HTR-8/SVneo (cell line): ENCODE data around the gene KITLG.
"Not testable (repeated sequence)": the region's sequence is repeated elsewhere in the genome, so short reads cannot be mapped to it uniquely, and the experiment has no call there.

Experiments
- DNase-seq: peaks from one replicate; pipeline ENCODE4 v3.0.0; 2011; ENCODE audit warnings: low spot score, mixed read lengths; ENCODE audit not compliant: insufficient read length
- FAIRE-seq: peaks from 2 replicates; lab custom pipeline; 2011; peaks lifted over from hg19 to GRCh38; lab: Jason Lieb, UNC

Gene KITLG

GRCh38 chr12:88580051-88580871 lies at the start of gene KITLG:
Gene KITLG, minus strand, starts transcription at chr12:88580471. Its CDS starts 193 bp downstream, at chr12:88580278.
- peak; percentile 53 for DNase-seq
- peak; percentile 77 for FAIRE-seq

- FAIRE-seq (no peak), DNase-seq (no peak)
These were observed 48.7 kb upstream of the KITLG start for GRCh38 chr12:88628856-88629509.

GRCh38 chr12:88628035-88628434 lies 47.8 kb upstream of the KITLG start:
- DNase-seq, FAIRE-seq: not testable (repeated sequence)

- FAIRE-seq, result no peak
- DNase-seq, result no peak
These were observed 47.2 kb upstream of the KITLG start for GRCh38 chr12:88627501-88627900.

GRCh38 chr12:88625356-88625755 lies 45.1 kb upstream of the KITLG start:
- DNase-seq (no peak), FAIRE-seq (no peak)

GRCh38 chr12:88624911-88625310 lies 44.6 kb upstream of the KITLG start:
- DNase-seq (no peak), FAIRE-seq (no peak)

- FAIRE-seq (no peak), DNase-seq (no peak)
These were observed 43.7 kb upstream of the KITLG start for GRCh38 chr12:88623777-88624548.

- DNase-seq (no peak), FAIRE-seq (no peak)
These were observed 37.1 kb upstream of the KITLG start for GRCh38 chr12:88617352-88617751.

GRCh38 chr12:88615490-88615889 lies 35.2 kb upstream of the KITLG start:
- no peak for FAIRE-seq
- DNase-seq, result no peak

GRCh38 chr12:88604646-88605045 lies 24.4 kb upstream of the KITLG start:
- DNase-seq (no peak), FAIRE-seq (no peak)

- DNase-seq (no peak), FAIRE-seq (no peak)
These were observed 20.0 kb upstream of the KITLG start for GRCh38 chr12:88600272-88600671.

- FAIRE-seq (no peak), DNase-seq (no peak)
These were observed 17.1 kb upstream of the KITLG start for GRCh38 chr12:88597365-88597764.

- no peak for FAIRE-seq
These were observed 15.4 kb upstream of the KITLG start for GRCh38 chr12:88595697-88596096.

GRCh38 chr12:88594780-88595179 lies 14.5 kb upstream of the KITLG start:
- no peak for FAIRE-seq
- no peak for DNase-seq

More at GRCh38 chr12:88595697-88596096, 15.4 kb upstream of the KITLG start:
- DNase-seq, result no peak

GRCh38 chr12:88591343-88591742 lies 11.1 kb upstream of the KITLG start:
- no peak for FAIRE-seq

GRCh38 chr12:88590851-88591250 lies 10.6 kb upstream of the KITLG start:
- no peak for DNase-seq
- no peak for FAIRE-seq

More at GRCh38 chr12:88591343-88591742, 11.1 kb upstream of the KITLG start:
- no peak for DNase-seq

GRCh38 chr12:88585077-88585476 lies 4.8 kb upstream of the KITLG start:
- FAIRE-seq, result no peak
- DNase-seq, result no peak

GRCh38 chr12:88579601-88580050 lies 645 bp downstream of the KITLG start:
- peak; percentile 67 for FAIRE-seq
- DNase-seq, result no peak

GRCh38 chr12:88579161-88579517 lies 1.1 kb downstream of the KITLG start:
- FAIRE-seq (no peak), DNase-seq (no peak)

- FAIRE-seq (no peak), DNase-seq (no peak)
These were observed 1.8 kb downstream of the KITLG start for GRCh38 chr12:88578276-88579160.
